HG03558 (cell line): Measurements from ENCODE around the gene ATP2B2.

Source experiments
- ATAC-seq: cut with Tn5 transposase; IDR thresholded peaks from one replicate; pipeline ENCODE4 v1.9.1; 2021; ENCODE audit warnings: moderate number of reproducible peaks; ENCODE audit not compliant: unreplicated experiment; ENCODE audit errors: extremely low read depth

Gene ATP2B2

DNA sequence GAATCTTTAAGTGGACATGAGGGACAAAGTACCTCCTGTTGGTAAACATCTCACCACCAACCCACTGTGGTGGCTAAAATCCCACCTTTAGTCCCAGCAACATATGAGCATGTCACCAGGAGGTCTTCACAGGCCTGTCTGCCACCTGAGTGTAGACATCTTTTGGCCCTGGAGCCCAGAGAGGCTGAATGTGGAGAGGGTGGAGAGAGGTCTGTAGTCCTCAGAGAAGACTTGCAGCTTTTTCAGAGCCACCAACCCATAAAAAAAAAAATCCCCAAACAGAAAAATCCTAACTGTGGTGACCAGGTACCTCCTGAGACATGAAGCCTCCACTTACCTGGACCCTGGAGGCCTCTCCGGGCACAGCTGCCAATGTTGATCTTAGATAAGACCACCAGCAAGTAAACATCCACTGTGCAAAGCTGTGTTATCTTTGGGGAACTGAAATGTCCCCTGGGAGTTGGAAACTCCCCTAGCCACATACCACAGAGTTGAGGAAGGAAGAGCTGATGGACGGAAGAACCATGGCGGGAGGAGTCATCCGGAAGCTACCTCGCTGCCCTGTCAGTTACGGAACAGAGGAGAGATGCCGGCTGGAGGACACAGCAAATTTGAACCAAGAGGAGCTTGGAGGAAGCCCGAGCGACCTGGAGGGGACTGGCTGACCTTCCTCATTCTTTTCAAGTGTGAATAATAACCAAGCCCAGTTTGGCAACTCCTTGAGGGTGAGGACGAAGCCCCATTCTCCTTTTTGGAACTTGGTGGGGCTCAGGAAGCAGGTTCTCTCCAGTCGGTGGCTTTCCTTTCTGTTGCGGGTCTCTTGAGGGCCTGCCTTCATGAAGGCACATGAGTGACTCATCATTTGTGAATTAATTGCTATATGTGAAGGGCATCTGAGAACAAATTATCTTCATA is 212.6 kb downstream of the ATP2B2 start, which contains the start of gene GHRL:
GHRL (minus strand) TSS at position 443 of the 915 bp plus-strand sequence. CDS start 2,767 bp downstream, outside the sequence.
- ATAC-seq = peak; percentile 68

DNA sequence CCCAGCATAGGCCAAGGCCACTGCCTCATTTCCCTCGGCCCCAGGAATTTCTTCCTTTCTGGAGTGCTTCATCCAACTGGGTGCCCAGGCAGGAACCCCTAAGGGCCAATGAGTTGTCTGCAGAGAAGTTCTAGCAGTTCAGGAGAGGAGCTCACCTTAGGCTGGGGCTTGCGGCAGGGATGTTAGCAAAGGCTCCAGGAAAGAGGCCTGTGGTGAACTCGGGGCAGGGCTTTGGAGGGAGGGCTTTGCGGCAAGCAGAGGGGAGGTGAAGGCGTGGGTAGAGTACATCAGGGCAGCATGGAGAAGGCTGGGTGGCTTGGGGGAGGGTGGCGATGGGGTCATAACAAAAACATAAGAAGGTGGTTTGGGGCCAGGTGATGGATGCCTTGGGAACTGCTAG is 213.7 kb downstream of the ATP2B2 start:
- no peak for ATAC-seq

DNA sequence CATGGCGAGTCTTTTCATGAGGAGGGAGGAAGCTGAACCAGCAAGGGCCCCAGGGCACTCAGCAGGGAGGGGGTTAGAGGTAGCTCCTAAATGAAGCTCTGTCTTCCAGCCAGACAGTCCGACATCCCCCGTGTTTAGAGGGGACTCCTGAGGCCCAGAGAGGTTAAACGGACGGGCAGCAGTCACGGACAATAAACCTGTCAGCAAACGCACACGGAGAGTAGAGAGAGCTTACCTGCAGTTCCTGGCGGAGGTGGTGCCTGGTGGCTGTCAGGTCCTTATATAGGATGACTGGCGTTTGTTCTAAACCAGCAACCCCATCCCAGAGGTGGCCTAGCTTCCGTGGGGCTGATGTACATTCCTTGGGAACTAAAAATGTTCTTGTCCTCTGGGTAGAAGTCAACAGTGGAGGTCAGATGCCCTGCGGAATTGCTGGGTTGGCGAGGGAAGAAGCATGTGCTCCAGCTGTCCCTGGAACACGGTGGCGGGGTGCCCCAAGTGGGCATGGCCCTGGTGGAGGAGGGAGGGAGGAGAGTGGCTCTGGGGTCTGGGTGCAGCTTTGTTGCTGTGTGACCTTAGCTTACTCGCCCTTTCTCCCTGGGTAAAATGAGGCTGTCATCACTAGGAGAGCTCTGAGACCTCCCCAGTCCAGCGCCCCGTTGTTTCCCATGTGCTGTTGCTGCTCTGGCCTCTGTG is 214.8 kb downstream of the ATP2B2 start:
- no peak for ATAC-seq

DNA sequence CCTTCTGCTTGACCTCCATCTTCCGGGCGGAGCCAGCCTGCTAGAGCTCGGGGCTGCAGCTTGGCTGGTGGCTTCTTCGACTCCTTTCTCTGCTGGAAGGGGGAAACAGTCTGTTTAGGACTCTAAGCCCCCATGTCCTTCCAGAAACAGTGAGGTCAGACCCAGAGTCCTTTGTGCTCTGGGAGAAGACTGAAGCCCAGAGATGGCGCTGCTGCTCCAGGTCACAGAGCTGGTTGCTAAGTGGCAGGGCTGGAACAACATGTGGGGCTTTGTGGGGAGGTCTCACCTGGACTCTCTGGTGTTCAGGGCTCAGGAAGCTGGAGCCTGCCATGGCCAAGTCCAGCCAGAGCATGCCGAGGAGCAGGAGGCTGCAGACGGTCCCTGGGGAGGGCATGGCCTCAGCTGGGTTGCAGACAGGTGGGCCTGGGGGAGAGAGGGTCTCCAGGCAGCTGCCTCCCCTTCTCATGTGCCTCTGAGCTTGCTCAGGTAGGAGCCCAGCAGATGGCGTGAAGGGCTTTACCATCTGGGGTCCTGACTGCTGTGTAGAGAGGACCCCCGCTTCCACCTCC is 215.5 kb downstream of the ATP2B2 start:
- no peak for ATAC-seq

DNA sequence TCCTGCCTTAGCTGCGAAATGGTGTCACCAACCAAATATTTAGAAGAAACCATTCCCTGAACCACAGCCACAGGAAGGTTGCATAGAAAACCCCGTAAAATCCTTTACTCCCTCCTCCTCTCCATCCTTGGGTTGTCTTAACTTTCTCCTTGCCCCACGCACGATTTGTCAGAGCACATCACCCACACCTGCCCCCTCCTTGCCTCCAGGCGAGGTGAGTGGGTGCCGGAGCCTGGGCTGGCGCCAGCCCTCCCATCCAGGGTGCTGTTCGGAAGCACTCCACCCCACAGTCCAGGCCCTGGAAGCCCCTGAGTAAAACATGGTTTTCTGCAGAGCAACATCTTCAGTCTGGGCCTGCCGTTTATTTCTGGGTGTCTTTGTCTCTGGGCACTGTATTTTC is 216.3 kb downstream of the ATP2B2 start:
- ATAC-seq = no peak

DNA sequence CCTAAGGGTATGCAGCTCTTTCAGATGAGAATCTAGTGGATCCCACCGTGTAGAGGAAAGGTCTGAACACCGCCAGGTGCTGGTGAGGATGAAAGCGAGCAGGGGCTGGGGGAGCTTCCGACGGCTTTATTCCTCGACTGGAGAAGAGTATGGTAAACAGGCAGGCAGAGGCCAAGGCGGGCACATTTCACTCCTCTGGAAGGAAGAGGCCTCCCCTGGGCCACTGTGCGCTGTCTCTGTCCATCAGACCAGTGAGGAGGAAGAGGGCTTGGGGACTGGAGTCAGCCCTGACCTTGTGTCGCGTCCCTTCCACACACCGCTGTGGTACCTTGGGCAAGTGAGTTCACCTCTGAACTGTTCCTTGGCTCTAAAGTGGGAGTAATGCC is 216.8 kb downstream of the ATP2B2 start:
- ATAC-seq = no peak

DNA sequence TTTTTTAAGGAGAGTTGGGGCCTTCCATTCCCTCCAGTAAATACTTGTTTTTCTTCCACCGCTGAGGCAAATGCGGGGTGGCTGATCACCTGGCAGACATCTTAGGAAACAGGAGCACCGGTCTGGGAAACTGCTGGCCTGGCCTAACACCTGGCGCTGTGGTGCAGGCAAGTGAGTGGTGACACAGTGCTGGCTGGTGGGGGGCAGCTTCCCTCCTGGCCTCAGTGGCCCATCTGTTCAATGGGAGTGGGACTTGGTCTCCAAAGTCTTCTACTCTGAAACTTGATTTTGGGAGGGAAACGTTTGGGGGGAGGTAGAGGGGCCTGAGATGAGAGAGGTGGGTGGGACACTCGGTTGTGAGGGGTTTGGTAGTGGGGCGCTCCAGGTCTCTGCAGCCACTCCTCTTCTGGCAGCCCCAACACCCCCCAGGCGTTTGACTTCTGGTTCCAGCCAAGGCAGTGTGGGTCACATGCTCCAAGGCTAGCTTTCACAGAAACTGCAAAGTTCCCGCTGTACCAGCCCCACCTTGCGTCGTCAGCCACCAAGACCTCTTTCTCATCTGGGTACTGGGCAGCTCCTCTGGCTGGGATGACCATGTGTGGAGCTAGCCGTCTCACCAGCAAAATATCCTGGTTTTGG is 217.3 kb downstream of the ATP2B2 start:
- no peak for ATAC-seq

DNA sequence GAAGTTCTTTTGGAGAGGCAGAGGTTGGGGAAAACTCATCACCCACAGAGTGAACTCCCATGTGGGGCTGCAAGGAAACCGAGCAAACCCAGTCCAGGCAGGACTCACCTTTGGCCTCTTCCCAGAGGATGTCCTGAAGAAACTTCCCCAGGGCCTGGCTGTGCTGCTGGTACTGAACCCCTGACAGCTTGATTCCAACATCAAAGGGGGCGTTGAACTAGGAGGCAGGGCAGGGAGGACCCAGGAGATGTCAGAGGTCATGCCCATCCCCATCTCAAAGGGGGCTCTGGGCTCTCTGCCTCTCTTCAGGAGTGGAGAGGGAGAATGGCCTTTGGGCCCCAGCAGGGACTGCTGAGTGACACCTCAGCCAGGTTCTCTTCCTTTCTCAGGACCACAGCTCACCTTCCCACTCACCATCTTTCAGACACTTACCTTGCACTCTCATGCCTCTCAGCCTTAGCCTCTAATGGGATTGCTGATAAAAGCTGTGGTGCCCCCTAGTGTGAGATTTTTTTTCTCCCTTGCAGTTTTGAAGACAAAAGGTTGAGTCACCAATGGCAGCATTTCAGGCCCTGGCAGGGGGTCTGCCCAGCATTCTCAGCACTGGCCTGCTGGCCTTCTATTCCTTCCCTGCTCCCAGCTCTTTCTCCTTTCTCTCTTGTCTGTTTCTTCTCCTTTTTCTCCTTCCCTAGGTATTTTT is 218.6 kb downstream of the ATP2B2 start:
- ATAC-seq = no peak

DNA sequence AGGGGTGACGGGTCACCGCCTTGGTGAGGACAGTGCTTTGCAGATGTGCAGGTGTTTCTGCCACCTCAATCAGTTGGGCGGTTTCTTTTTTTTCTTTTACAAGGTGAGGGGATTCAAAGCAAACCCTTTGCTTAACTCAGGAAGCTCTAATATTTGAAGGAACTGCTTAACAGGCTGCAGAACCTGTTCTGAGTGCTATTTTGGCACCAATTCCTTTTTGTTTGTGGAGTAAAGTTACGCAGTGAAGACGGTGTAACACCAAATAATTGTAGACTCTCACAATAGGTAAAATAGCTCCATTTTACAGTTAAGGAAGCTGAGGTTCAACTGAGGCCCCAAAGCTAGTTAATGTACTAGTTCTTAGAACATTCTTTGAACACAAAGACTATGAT is 219.3 kb downstream of the ATP2B2 start:
- no peak for ATAC-seq

DNA sequence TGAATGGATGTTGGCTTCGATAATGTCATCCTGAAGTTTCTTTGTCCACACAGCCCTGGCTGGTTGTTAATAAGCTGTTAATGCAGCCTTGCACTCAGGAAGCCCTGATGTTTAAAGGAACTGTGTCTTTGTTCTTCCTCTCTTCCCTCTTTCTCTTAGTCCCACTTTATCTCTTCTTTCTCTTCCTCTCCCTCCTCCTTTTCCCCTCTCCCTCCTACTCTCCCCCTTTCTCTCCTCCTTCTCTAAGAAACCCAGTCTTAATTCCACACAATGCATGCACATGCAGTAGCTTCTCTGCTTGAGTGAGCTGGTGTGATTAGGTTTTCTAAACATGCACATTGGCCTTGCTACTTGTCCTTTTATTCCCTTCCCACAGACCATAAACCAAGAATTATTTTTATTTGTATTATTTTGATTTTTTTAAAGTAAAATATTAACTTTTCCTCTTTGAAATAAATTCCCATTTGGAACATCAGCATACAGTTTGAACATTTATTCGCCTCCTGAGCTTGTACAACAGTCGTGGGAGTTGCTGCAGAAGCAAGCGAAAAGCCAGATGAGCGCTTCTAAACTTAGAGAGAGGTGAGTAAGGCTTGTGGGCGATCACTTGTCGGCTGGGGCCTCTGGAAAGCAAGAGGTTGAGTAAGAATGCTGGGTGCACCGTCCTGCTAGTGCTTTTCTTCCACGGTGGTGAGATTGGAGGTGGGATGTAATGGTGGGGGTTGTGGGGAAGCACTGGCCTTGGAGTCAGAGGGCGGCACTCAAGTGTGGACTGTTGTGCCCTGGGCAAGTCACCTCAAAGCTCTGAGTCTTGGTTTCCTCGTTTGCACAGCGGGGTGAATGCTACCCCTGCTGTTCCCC is 219.9 kb downstream of the ATP2B2 start:
- no peak for ATAC-seq

DNA sequence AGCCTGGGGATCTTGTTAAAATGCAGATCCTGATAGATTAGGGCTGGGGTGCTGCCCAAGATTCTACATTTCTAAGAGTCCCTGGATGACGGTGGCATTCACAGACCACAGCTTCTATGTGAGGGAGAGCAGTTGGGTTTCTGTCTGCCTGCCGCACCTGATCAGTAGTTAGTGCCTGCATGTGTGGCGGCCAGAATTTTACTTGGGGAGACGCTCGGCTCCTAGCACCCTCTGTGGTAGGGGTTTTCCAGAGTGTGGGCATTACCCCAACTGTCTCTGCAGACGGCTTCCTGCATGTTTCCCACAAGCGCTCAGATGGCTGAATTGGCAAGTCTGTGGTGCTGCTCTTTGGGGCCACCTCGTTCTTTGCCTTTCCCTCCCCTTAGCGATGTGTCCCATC is 220.9 kb downstream of the ATP2B2 start:
- no peak for ATAC-seq

DNA sequence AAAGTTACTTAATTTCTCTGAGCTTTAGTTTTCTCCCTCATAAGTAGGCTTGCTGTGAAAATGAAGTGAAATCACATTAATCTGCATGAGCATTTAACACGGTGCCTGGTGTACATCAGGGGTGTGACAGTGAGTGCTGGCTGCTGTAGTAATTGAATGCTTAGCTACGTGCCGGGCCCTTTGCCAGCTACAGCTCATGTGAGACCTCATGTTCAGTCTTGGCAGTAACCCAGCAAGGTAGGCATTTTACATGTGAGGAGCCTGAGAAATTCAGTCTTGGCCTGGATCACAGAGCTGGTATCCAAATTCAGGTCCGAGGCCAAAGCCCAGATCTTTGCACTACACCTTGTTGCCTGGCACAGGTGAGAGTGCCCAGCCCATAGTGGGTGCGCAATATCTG is 221.7 kb downstream of the ATP2B2 start:
- ATAC-seq = no peak

DNA sequence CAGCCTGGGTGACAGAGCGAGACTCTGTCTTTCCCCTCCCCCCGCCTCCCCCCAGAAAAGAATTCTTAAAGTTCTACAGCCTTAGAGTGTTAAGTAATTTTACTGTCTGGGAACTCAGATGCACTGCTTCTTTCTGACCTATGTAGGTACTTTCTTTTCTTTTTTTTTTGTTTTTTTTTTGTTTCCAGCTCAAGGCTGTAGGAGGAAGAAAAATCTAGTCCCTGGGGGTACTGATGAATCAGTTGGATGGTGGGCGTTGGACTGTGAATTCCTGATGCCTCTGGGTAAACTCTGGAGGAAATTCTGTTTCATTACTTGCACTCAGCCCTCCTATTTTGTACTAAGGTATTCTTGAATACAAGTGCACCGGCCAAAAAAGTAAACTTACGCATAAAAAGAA is 223.4 kb downstream of the ATP2B2 start:
- no peak for ATAC-seq

DNA sequence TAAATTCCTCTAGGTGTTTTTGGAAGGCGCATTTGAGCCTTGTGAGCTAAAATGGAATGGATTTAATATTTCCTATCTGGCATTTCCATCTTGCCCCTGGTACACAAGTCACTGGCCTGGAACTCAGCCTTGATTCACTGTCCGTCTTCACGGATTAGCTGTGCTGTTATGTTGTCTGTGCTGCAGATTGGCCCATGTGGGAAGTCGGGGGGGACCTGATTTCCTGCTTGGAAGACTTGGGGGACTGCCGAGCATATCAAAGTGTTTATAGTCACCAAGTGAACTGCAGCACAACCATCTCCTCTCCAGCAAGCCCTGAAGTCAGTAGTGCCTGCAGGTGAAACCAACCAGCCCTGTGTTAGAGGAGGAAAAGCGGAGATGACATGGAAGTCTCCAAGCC is 224.8 kb downstream of the ATP2B2 start:
- no peak for ATAC-seq

DNA sequence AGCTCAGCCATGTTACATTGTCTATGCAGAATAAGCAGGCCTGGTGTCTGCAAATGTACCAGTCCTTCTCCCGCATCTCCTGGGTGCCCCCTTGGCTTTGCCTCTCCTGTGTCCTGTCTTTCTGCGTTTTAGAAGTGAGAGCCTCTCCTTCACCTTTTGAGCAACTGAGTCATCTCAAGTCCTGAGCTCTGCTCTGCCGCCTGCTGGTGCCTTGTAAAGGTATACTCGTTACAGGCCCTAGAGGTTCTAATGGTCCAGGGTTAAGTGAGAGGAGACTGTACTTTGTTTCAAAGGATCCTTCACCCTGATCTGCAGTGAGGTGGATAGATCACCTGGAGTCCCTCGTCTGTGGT is 225.2 kb downstream of the ATP2B2 start:
- no peak for ATAC-seq

DNA sequence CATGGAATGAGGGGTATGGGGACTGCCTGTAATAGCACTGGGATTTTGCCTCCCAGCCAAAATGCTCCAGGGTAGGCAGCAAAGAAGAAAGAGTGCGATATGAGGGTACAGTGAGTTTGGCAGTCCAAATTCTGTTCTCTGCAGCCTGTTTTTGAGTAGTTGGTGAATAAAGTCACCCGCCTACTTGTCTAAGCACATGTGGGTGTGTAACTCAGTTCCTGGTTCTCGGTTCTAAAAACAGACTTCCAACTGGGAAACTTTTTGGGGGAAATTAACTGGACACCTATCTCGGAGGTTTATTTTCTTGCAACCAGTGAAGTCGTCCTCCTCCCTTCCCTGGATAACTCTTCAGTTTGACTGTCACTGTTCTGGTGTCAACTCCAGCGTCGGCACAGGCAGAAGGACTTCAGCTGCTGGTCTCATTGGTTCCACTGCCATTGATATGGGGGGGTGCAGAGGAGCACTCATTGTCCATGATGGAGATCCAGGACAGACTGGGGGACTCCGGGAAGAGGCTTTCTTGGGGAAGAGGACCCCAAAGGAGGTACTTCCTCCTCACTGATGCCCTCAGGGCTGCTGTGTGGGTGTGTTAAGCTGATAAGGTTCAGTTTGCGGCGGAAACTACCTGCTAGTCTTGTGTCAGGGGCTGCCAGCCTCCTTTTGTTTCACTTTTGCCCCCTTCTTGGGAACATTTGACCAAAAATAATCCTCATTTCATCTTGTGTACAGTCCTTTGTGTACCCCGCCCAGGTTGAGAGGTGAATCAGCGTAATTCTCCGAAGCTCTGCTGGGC is 225.8 kb downstream of the ATP2B2 start:
- no peak for ATAC-seq

DNA sequence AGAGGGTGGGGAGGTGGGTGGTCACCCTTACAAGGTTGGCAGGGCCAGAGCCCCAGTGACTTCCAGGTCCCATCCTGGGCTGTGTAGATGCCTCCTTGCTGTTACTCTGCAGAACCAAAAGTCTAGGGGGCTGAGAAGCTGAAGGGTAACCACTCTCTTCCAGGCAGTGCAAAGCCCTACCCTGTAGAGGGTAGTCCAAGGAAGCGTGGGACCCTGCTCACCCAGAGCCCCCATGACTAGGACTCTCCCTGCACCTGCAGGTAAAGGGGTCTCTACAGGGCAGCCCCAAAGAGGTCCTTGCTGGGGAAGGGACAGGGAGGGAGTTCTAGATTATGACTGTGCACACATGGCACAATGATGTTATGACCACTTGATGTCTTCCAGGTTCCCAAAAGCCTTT is 226.9 kb downstream of the ATP2B2 start:
- no peak for ATAC-seq

DNA sequence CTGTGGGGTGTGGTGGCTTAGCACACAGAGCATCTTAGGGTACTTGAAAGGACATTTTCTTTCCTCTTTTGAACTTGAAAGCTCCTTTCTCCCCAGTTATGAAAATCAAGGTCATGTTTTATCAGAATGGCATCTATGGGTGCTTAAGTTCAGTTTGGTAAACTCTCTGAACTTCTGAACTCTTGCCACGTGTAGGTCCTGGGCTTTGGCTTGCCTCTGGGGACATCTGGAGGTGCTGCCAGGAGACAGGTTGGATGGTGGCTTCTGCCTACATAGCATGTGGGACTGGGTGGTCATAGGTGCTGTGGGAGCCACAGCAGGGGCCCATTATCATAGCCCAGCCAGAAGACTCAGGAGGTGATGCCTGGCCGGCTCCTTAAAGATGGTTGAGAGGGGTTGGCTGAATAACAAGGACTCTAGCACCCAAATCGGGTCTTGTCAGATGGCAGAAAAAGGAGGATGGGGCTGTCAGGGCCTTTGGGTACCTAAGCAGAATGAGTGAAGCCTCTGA is 228.2 kb downstream of the ATP2B2 start:
- ATAC-seq = no peak
